Measurements from ENCODE around the gene CACNG4.

The CACNG4 gene

DNA sequence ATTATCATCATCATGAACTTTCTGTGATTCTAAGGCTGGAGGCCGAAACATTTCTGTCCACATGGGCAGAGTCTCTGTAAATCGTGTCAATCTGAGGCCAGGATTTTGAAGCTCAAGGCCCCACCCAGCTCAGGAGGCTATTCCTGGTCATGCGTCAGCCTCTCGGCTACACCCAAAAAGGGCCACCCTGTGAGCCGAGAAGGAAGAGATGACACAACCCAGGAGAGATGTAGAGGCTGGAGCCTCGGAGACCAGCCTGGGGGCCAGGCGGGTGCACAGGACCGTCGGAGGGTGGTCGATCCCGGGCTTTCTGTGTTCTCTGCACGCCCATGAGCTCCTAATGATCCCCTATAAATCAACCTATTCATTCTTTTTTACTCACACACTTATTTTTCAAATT, 78.8 kb downstream of the CACNG4 start:
- ATAC-seq = no peak

DNA sequence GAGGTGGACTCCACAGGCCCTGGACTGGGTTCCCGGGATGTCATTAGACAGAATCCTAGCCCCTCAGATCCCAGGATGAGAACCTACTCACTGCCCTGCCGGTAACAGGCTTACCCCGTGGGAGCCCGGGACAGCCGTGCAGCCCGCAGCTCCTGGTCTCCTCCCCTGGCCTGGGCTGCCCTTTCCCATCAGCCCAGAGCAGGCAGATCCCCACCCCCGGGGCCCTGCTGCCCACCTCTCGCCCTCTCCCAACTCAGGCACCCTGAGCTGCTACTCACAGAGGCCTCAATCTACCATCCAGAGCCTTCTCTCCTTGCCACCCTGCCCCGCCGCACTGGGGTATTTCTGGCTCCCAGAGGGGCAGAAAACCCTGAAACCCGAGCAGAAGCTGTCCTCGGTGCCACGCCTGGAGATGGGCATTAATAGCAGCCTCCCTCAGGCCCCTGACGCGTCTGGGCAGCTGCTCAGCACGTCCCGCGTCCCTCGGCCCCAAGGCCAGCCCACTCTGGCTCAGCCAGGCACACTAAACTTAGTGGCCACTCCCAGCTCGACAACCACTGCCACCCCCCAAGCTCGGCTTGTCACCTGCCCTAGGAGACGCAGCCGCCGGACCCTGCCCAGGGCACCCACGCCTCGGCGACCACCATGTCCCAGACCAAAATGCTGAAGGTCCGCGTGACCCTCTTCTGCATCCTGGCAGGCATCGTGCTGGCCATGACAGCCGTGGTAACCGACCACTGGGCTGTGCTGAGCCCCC, 79.7 kb downstream of the CACNG4 start, which contains the start of gene CACNG1:
CACNG1 (plus strand) TSS at position 539 of the 757 bp plus-strand sequence; CDS start at position 646, 107 bp downstream.
- ATAC-seq = no peak

DNA sequence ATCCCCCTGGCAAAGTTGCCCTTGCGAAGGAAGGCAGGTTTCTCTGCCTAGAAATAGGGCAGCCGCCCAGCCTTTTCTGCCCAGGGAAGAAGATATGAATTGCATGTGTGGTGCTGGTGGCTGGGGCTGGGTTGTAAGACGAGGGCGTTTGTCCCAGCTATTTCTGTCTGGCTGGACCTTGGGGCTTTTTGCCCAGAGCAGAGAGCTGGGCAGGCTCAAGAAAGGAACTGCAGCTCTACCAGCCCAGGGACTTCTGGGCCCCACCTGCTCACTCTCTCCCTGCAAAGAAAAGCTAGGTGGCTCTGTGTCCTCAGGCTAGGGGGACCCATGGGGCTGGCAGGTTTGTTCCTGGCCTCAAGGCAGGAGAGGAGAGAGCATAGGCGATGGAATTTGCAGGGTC, 80.4 kb downstream of the CACNG4 start:
- ATAC-seq = no peak

DNA sequence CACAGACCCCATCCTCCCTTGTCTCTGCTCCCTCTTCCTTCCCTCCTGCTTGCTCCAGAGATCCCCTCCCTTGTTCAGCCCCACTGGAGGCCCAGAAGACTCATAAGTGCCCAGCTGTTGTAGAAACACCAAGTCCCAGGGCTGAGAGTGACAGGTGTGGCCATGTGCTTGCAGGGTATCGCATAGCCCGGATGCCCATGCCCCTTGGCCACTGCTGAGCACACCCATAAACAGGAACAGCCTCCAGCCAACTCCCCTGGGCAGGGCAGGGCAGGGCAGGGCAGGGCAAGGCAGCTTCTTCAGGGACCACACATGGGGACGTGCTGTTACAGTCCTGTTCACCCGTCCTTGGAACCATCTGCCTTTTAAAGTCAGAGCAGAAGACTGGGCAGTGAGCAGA, 81.9 kb downstream of the CACNG4 start:
- no peak for ATAC-seq

DNA sequence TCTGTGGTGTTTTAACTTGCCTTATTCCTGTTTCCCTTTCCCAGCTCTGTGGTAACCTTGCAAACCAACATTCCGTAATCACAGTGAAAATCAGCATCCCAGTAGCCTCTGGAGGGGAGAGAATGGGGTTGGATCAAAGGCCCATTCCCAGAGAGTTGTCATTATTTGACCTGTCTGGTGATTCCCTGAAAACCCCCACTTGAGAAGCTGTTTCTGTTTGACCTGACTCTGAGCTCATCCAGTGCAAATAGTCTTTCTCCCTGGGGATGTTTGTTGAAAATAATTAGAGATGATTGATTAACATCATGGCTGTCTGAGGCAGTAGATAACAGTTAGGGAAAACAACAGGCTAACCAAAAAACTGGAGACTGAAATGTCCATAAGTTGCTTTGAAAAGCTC, 82.9 kb downstream of the CACNG4 start:
- ATAC-seq = no peak

DNA sequence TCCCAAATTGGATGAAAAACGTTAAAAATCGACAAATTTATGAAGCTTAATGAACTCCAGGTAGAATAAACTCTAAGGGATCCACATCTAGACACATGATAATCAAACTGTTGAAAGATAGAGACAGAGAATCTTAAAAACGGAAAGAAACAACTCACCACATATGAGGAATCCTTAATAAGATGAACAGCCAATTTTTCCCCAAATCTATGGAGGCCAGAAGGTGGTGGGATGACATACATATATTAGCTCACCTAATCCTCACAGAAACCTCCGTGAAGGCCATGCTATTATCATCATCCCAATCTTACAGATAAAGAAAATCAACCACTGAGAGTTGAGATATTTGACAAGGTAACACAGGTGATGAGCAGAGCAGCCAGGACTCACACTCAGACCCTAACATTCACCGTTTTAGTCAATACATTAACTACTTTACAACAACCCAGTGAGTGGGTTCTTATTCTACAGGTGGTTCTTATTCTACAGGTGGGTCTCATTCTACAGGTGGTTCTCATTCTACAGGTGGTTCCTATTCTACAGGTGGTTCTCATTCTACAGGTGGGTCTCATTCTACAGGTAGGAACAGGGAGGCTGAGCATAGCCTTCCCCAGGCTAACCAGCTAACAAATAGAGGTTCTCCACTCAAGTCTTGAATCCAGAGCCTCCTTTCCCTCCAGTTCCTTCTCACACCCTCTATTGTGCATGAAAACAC, 84.7 kb downstream of the CACNG4 start:
- no peak for ATAC-seq

DNA sequence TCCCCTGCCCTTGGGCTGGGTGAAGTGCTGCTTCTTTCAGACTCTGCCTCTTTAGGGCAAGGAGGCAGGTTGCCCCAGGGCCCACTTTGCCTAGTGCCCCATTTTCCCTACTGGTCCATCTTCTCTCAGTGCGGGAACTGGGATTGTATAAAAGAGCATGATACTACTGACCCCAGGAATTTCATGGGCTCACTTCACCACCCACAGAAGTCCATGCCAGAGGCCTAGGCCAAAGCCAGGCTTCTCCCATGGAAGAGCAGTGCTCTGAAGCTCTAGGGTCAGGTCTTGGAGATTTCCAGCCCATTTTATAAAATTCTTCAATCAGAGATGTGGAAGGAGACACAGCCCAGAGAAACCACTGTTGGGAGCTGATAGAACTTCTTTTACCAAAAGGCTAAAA, 85.6 kb downstream of the CACNG4 start:
- no peak for ATAC-seq

DNA sequence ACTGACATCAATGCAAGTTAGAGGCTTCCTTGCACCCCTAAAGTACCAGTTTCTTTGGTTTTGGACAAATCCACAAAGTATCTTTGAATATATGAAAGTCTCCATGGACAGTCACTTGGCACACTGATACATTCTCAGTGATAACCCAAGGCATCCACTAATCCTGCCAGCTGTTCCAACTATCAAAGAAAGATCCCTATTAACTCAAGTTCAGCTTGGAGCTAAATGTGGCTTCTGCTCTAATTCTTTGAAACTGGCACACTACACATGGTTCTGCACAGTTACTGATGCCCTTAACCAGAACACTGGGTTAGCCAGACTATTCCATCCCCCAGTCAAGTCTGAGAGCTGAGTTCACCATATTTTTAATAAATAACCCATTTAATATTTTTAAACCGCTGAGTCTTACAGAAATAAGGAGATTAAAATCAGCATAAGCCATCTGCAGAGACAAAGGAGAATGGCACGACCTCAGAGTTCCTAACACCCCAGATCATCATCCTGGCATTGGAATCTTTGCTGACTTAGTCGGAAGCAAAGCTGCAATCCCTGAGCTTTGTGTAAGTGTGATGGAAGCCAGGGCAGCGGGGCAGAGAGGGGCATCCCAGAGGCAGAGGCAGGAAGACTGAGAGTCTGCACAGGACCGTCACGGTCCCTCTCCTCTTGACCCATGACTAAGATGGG, 86.1 kb downstream of the CACNG4 start:
- no peak for ATAC-seq

DNA sequence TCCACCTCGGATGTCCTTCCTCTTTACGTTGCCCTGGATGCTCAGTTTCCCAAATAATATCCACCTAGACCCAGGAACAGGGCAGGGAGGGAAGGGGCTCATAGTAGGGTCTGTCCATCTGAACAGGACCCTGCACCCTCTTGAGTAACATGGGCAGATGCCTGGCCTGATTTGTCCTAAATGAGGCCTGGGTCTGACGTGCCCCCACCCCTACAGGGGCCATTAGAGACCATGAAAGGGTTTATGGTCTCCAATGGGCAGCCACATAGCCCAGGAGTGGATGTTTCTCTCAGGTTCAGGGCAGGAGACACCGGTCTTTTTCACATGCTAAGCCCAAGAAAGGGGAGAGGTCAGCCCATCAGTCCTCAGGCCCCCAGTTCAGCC, 86.6 kb downstream of the CACNG4 start:
- ATAC-seq = no peak

DNA sequence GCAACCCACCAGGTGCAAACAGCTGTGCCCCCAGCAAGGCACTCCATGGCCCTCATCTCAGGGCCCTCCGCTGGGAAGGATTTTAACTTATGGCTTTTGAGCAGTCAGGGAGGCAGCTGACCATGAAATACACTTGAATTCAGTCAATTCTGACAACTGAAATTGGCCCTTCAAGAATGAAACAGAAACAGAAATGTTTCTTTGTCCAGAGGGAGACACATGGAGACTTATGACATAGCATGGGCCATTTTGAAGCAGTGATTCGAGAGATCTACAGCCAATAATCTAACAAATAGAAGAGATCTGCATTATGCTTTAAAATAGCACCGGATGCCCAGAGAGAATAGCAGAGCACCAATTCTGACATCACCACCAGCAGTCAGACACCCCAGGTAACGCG, 87.3 kb downstream of the CACNG4 start:
- no peak for ATAC-seq

DNA sequence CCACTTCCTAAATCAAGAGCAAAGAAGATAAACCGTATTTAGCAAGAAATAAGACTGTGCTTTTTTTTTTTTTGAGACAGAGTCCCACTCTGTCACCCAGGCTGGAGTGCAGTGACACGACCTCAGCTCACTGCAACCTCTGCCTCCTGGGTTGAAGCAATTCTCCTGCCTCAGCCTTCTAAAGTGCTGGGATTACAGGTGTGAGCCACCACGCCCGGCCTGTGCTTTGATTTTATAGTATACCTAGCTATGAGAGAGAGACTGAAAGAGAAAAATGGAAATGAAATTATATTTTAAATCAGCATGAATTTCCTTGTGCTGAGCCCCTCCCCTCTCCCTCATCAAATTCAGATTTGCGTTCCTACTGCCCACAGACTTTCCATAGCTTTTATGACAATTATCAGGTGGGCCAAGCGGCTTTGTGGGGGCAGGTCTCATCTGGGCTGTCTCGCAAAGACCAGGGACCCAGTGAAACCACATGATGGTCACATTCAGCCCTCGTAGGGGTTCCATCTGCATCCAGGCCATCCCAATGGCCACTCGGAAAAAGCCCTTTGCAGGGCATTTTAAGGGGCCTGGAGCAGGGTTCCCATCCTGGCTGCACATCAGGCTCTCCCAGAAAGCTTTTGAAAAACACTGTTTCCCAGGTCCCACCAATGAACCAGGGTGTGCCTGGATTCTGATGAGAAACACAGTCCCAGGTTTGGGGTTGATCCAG, 88.4 kb downstream of the CACNG4 start:
- no peak for ATAC-seq

DNA sequence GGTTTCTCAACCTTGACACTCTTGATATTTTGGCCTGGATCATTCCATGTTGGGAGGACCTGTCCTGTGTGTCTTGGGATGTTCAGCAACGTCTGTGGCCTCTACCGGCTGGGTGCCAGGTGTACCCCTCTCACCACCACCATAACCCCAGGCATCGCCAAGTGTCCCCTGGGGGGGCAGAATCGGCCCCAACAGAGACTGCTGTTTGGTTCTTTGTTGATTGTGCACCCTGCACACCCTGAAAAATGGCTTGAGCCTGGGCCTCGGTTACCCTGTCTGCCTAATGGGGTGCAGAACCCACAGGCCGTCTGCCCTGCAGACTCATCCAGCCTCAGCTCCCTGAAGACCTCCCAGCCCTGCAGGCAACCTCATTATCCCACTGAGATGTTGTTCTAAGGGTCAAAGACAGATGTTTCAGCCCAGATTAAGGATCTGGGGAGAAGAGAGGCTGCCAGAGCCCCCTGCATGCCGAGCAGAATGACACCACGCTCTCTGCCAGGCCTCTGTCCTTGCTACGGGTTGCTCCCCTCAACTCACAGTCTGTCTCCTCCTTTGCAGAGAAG, 89.0 kb downstream of the CACNG4 start:
- no peak for ATAC-seq

DNA sequence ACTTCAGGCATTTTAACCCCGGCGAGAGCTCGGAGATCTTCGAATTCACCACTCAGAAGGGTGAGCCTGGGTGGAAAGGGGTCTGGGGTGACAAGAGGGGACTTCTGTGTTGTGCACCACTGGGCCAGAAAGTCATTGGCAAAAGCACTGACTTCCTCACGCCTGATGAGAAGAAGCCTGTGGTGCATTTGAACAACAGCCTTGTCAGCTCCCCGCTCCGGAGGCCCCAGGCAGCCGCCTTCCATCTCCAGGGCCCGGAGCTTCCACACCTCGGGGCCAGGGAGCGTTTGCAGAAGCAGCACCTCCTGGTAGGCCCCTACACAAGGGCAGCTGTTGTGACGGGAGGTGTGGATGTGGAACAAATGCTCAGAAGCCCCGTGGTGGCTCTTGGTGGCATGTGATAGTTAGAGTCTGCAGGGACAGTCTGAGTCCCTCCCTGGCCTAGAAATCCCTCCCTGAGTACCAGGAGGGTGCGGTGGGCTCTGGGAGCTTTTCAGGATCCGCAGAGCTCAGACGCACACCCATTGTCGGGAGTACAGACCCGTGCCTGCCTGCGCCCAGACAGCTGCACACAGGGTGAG, 89.6 kb downstream of the CACNG4 start:
- ATAC-seq = no peak

DNA sequence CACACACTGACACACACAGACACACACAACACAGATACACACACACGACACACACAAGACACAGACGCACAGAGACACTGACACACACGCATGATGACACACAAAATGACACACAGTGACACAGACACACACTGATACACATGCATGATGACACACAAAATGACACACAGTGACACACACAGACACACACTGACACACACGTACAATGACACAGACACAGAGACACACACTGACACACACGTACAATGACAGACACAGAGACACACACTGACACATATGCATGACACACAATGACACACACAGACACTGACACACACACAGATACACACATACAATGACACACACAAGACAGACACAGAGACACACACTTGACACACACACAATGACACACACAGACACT, 90.1 kb downstream of the CACNG4 start:
- ATAC-seq = no peak

DNA sequence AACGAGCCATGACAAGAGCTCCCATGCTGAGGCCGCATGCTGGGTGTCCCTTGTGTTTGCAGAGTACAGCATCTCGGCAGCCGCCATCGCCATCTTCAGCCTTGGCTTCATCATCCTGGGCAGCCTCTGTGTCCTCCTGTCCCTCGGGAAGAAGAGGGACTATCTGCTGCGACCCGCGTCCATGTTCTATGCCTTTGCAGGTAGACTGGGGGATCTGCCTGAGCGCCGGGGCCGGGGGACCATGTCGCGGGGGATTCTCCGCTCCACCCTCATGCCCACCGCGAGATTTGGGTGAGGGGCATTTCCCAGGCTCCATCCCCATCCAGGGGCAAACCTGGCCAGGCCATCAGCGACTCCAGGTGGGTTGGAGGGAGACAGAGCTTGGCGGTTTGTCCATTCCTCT, 90.5 kb downstream of the CACNG4 start:
- ATAC-seq = no peak

DNA sequence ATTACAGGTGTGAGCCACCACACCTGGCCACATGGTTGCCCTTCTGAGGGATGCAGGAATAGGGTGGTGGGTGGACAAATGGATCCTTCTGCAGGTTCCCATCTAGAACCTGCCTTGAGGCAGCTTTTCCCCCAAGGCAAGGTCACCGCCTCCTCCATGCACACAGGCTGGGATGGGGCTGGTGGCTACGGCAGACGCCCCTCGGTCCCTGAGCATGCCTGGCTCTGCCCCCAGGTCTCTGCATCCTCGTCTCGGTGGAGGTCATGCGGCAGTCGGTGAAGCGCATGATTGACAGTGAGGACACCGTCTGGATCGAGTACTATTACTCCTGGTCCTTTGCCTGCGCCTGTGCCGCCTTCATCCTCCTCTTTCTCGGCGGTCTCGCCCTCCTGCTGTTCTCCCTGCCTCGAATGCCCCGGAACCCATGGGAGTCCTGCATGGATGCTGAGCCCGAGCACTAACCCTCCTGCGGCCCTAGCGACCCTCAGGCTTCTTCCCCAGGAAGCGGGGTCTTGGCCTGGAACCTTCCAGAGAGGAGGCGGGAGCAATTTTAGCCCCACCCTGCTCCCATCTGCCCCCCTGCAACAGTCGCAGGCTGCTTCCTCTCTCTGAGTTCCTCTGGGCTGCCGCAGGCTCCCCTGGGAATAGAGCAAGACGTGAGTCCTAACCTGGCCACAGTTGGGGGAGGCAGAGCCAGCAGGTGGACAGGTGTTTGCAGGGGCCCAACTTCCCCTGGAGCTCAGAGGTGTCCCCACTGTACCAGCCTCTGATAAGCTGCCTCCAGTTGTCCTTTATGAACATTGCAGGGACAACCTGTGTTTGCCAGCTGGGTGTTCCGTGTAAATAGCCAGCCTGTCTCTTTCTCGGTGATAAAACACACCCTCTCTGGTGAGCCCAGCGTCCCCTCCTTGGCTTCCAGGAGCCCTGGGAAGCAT, 91.6 kb downstream of the CACNG4 start:
- ATAC-seq = no peak

DNA sequence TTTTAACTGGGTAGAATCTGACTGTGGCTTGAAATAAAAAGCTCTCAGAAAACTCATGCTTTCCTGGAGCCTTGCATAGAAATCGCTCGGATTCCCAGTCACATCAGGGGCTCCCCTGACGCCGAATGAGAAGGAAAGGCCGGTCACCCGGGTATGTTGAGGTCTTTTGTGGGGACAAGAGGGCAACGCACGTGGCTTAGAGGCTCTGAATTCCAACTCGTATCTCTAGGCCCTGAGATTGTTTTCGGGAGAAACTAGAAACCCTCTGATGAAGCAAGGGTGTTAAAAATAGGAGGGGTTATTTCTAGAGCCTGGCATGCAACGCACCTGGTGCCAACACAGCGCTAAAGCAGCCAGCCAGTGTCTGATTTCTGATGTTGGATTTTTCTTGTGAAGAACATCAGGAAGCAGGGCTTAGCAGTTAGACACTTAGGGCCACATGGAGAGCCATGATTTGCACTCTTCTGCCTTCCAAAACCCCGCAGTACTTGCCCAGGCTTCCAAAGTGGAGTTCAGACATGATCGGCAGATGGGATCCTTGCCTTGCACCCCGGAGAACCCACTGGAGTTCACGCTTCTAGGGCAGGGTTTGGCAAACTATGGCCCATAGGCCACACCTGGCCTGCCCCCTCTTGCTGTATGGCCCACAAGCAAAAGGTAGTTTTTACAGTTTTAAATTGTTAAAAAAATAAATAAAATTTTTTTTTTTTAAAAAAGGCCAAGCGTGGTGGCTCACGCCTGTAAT, 92.4 kb downstream of the CACNG4 start:
- ATAC-seq = no peak

DNA sequence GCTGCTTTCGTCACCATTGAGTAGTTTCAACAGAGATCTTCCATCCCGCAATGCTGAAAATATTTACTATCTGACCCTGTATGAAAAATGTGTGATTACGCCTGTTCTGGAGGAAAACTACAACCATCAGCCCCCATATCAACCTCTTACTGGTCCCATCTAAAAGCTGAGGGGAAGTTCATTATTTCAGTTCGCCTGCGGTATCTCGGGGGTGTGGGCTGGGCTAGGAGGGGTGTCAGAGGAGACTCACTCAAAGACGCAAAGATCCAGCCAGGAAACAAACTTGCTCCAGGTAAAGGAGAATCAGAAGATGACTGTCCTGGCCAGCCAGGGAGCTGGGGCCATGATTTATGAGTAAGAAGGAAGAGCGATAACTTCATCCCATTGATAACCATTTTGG, 93.5 kb downstream of the CACNG4 start:
- no peak for ATAC-seq

DNA sequence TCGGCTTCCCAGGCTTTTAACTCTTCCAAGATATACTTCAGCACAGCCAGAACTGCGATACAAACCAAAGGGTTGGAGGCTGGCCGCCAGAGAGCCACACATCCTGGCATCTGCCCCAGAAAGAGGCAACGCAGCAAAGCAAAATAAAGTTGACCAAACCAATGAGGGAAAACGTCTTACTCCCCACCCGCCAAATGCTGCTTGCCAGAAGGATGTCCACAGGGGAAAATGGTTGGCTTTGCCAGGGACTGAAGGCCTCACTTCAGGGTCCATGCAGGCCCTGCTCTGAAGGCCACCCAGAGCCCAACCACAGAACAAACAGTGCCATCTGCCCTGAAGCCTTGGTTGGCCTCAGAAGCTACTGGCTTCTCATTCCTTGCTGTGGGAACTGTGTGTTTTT, 94.9 kb downstream of the CACNG4 start:
- no peak for ATAC-seq

DNA sequence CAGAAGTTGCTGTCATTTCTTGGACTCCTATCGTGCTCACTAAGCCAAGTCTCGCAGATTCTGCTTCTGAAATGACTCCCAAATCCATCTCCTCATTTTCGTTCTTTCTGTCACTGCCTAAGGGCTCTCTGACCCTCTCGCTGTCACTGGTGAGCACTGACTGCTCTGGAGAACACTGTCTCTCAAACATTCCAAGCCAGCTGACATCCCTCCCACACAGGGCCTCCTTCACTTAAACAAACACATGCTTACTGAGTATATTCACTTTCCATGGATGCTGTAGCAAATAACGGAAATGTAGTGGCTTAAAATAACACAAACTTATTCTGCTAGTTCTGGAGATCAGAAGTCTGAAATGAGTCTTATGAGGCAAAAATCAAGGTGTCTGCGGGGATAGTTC, 98.6 kb downstream of the CACNG4 start:
- ATAC-seq = no peak

DNA sequence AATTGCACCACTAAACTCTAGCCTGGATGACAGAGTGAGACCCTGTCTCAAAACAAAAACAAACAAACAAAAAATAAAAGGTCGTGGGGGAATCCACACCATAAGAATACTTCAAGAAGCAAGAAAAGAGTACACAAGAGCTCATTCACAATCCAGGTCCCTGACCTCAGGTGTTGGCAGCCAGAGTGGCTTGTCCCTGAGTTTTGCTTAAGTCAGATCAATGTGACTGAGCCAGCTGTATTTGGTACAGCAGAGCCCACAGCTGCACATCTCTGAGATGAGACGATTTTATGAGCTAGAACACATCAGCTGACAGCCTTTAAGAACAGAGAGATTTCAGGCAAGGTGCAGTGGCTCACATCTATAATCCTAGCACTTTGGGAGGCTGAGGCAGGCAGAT, 102.2 kb downstream of the CACNG4 start:
- ATAC-seq = no peak
